NCI-H2107 treated with DMSO at 0.1 percent for 48 hours (cell line): Measurements from ENCODE around the gene RPS6KC1.
"Not testable (repeated sequence)": the region's sequence is repeated elsewhere in the genome, so short reads cannot be mapped to it uniquely, and the experiment has no call there.

ENCODE experiments used
- DNase-seq: peaks from one replicate; lab custom pipeline; 2025; ENCODE audit not compliant: unreplicated experiment; lab: John Stamatoyannopoulos, UW

RPS6KC1 gene, protein sequence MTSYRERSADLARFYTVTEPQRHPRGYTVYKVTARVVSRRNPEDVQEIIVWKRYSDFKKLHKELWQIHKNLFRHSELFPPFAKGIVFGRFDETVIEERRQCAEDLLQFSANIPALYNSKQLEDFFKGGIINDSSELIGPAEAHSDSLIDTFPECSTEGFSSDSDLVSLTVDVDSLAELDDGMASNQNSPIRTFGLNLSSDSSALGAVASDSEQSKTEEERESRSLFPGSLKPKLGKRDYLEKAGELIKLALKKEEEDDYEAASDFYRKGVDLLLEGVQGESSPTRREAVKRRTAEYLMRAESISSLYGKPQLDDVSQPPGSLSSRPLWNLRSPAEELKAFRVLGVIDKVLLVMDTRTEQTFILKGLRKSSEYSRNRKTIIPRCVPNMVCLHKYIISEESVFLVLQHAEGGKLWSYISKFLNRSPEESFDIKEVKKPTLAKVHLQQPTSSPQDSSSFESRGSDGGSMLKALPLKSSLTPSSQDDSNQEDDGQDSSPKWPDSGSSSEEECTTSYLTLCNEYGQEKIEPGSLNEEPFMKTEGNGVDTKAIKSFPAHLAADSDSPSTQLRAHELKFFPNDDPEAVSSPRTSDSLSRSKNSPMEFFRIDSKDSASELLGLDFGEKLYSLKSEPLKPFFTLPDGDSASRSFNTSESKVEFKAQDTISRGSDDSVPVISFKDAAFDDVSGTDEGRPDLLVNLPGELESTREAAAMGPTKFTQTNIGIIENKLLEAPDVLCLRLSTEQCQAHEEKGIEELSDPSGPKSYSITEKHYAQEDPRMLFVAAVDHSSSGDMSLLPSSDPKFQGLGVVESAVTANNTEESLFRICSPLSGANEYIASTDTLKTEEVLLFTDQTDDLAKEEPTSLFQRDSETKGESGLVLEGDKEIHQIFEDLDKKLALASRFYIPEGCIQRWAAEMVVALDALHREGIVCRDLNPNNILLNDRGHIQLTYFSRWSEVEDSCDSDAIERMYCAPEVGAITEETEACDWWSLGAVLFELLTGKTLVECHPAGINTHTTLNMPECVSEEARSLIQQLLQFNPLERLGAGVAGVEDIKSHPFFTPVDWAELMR

DNA sequence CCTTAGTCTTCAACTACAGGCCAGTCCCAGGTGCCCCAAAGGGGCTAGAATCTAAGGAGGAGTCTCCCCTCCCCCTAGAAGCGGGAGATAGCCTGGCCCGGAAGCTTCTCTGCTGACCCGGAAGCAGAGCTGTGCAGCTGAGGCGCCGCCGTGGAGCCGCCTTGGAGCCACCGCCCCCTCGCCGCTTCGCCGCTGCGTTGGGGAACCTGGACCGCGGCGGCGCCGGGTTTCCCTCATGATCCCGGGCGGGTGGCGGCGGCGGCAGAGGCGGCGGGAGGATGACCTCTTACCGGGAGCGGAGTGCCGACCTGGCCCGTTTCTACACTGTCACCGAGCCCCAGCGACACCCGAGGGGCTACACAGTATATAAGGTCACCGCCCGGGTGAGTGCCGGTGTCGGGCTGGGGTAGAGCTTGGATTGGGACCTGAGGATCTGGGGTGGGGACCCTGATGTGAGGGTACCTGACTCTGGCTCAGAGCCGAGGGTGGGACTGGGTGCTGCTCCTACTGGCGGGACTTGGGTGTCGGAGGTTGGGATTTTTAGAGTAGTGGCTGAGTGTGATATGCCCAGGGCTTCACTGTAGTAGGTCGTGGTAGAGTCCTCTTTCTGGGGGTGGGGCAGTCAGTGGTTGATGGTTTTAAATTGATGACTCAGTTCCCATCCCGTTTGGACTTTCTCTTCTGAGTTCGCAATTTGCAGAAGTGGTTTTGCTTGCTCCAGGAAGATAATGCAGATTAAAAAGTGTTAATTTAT lies at the start of gene RPS6KC1:
RPS6KC1 (plus strand) TSS at position 115 of the 754 bp plus-strand sequence; CDS start at position 279, 164 bp downstream.
- DNase-seq: peak; percentile 84

DNA sequence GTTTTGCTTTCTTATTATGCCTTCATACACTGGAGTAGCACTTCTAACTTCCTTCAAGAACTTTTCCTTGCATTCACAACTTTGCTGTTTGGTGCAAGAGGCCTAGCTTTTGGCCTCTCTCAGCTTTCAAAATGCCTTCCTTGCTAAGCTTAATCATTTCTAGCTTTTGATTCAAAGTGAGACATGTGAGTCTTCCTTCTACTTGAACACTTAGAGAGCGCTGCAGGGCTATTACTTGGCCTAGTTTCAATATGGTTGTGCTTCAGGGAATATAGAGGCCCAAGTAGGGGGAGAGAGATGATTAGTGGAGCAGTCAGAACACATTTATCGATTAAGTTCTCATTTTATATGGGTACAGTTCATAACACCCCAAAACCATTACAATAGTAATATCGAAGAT lies 47.8 kb upstream of the RPS6KC1 start:
- DNase-seq: no peak

DNA sequence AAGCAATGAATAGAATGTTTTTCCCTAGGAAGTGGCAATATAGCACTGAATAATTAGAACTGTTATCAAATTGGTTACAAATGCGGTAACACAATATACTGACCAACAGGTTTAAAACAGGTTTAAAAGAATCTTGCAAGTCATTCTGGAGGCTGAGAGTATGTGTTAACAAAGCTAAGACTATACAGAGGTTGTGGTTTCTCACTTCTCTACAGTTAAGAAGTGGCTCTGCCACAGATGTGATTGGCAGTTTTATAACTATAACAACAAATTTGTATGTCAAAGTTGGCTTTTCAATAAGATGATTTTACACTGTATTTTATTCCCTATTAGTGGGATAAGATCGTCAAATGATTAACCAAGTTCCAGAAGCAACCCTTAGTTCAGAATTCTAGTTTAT lies 42.5 kb upstream of the RPS6KC1 start:
- DNase-seq: no peak

DNA sequence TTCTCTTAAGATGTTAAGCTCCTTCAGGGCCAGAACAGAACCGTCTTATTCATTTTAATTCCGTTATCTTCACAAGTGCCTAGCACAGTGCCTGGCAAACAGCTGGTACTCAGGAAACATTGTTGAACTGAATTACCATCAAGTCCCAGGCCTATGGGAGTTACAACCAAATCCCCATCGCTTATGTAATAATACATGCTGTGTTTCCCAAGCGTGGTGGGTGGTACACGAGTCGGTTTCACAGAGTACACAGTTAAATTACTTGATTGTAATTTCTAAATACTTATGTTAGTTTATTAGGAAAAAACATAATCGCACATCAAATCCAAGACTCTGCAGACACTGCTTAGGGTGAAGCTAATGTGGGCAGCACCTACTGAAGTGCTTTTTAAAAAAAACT lies 36.4 kb upstream of the RPS6KC1 start:
- DNase-seq: no peak

DNA sequence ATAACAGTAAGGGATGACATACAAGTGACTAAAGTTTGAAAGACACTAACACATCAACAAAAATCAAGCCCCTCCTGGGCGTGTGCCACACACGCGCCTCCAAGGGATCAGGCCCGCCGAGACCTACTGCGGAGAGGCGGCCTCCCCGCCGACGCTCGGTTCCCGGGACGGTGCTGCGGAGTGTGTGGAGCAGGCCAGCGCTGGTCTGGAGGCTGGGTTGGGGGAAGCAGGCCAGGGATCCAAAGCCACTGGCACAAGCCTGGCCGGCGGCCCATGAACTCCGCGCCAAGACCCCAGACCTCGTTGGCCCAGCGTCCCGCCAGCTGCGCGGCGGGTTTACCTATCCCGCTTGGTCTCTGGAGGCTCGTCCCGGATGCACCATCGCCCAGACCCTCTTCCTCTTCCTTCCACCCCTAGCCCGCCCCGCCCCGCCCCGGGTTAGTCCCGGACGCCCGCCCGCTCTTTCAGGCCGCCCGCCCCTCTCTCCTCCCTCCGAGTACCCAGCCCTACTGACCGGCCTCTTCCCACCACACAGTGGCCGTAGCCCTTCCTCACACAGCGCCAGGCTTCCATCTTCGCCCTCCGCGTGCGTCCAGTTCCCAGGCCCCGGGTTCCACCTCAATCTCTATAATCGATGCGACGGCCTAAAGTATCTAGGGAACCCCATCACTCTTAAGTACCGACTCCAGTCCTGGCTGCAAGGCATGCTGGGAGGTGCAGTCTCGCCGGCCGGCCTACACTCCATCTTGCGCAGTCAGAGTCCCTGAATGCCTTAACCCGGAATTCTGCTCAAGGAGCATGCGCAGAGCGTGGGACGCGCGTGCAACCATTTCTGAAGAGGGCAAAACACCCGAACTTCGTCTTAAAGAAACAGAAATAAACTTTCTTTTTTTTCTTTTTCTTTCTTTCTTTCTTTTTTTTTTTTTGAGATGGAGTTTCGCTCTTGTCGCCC lies 35.7 kb upstream of the RPS6KC1 start, which contains the start of gene ANGEL2:
ANGEL2 (minus strand) TSS at position 769 of the 952 bp plus-strand sequence; CDS start at position 573, 196 bp downstream.
- peak; percentile 93 for DNase-seq

DNA sequence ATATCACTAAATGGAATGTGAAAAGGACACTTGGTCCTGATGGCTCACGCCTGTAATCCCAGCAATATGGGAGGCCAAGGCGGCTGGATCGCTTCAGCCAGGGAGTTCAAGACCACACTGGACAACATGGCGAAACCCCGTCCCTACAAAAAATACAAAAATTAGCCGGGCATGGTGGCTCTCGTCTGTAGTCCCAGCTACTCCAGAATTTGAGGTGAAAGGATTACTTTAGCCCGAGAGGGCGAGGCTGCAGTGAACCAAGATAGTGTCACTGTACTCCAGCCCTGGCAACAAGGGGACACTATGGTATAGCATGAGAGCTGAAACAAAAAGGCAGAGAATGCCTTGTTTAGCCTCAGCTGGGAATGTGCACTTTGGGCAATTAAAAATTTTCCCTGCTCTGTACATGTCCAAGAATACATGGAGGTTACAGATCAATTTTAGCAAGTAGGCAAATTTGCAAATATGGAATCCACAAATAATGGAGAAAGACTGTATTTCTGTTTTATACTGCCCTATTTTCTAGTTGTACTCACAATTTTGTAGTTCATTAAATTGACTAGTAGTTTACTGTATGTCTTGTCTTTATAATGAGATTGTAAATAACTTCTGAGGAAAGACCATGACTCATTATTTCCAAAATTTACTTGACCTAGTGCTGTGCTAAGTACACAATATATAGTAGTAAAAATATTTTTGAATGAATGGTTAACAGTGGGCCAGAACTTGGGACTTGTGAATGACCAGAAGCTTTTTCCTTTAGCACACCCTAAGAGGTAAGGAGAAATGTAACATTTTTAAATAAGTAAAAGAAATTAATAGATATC lies 33.4 kb upstream of the RPS6KC1 start:
- no peak for DNase-seq

DNA sequence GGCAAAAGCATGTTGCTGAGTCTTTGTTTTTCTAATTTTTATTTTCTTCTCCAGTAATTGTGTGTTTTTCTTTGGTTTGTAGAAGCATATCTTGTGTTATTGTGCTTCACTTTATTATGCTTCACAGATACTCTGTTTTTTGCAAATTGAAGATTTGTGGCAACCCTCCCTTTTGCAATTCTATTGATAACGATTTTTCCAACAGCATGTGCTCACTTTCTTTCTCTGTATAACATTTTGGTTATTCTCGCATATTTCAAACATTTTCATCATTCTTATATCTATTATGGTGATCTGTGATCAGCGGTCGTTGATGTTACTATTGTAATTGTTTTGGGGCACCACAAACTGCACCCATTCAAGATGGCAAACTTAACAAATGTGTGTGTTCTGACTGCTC lies 31.6 kb upstream of the RPS6KC1 start:
- no peak for DNase-seq

DNA sequence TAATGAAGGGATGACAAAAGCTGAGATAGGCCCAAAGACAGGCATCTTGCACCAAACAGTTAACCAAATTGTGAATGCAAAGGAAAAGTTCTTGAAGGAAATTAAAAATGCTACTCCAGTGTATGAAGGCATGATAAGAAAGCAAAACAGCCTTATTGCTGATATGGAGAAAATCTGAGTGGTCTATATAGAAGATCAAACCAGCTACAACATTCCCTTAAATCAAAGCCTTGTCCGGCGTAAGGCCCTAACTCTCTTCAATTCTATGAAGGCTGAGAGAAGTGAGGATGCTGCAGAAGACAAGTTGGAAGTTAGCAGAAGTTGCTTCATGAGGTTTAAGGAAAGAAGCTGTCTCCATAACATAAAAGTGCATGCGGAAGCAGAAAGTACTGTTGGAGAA lies 31.0 kb upstream of the RPS6KC1 start:
- DNase-seq: no peak

DNA sequence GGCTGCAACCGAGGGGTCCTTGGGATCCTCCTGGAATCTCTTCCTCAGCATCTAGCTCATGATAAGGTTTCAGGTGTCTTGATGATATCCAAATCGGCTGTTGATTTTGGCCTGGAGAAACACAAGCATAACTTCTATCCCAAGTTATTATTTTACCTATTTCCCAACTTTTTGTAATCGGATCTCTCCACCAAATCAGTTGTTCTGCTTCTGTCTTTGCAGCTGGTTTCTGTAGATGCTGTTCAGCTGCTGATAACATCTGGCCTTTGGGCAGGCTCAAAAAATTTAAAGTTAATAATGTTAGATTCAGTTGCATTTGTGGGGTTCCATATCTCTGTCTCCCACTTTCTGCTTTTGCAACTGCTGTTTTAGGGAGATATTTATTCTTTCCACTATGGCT lies 24.0 kb upstream of the RPS6KC1 start:
- not testable (repeated sequence) for DNase-seq

DNA sequence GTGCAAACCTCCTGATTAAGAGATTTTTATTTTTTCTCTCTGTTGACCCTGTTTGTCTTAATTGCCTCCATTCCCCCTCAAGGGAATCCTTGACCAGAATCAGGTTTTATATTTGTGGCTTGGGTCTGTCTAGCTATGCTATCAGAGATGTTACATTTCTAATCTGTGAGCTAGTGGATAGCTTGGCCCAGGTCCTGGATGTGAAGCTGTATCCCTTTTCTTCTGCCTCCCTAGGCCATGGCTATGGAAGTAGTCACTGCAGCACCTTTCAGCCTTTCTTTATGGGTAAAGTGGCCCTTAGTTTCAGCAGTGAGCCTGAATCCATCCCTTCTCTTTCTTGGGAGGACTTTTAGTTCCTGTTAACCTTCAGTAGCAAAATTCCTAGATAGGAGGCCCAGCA lies 18.4 kb upstream of the RPS6KC1 start:
- no peak for DNase-seq

DNA sequence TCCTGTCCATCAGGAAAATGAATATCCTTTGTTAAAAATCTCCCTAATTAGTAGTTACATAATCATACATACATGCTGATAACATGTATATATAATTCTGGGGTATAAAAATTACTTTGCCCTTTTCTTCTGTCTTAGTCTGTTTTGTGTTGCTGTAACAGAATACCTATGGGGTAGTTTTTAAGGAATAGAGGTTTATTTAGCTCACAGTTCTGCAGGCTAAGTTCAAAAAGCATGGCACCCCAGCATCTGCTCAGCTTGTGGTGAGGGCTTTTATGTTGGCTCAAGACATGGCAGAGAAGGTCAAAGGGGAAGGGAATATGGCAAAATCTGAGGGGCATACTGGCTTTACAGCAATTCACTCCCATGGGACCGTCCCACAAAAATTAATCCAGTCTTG lies 16.3 kb upstream of the RPS6KC1 start:
- no peak for DNase-seq

DNA sequence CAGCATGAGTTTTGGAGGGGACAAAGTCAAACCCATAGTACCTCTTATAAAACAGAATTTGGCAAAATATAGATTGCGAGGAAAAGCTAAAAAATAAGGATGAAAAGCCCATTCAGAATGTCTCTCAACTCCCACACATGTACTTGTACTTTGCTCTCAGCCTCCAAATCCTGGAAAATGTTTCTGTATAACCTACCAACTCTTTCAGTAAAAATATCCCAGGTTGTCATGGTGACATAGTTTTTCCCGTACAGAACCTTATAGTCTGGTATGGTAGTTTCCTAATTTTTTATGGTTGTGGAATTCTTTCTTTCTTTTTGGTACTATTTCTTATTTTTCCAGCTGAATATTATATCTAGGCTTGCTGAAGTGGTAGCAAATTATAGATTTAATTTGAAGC lies 15.5 kb upstream of the RPS6KC1 start:
- no peak for DNase-seq

DNA sequence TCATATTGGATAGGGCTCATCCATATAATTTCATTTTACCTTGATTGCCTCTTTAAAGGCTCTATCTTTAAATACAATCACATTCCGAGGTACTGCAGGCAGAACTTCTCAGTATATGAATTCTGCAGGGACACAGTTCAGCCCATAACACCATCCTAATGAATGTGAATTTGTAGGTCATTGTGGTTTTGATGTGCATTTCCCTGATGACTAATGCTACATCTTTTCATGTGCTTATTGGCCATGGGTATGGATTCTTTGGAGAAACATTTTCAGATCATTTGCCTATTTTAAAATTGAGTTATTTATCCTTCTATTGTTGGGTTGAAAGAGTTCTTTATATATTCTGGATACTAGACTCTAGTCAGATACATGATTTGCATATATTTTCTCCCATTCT lies 9.6 kb upstream of the RPS6KC1 start:
- no peak for DNase-seq

DNA sequence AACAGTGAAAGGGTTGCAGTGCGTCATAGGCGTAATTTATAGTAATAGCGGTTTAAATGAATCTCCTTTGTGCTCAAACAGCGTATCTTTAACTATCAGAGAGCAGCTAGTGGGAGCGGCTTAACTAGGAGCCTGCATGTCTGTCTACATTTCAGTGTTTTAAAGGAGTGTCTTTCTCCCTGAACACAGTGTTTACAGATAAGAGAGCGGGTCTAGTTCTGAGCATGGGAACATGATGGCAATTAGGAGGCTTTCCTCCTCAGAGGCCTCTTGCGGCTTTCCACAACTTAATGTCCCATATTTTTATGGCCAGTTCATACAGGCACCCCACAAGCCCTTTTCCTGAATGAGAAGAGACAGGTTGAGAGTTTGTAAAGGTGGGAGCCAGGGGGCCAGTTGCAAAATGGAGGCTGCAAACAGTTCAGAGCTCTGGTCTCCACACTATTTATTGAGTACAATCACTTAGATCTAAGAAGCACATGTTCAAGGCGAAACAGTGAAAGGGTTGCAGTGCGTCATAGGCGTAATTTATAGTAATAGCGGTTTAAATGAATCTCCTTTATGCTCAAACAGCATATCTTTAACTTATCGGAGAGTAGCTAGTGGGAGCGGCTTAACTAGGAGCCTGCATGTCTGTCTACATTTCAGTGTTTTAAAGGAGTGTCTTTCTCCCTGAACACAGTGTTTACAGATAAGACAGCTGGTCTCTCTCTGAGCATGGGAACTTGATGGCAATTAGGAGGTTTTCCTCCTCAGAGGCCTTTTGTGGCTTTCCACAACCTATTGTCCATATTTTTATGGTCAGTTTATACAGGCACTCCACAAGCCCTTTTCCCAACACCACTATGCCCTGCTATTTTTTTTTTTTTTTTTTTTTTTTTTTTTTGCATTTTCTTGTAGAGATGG lies 5.5 kb upstream of the RPS6KC1 start:
- peak; percentile 59 for DNase-seq

DNA sequence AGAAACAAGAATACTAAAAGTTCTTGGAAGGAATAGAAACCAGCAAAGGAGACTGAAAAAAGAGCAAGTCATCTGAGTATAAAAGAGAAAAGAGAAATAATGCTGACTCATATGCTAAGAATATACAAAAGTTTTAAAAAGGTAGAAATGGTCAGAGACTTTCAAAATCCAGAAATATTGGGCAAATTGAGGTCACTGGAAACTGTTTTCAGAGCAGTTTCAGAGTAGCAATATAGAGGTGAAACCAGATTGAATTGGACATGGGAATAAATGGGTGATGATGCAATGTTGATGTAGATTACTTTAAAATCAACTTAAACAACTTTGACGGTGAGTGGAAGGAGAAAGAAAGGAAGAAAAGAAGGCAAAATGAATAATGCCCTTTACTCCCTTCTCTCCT lies 1.8 kb upstream of the RPS6KC1 start:
- no peak for DNase-seq

DNA sequence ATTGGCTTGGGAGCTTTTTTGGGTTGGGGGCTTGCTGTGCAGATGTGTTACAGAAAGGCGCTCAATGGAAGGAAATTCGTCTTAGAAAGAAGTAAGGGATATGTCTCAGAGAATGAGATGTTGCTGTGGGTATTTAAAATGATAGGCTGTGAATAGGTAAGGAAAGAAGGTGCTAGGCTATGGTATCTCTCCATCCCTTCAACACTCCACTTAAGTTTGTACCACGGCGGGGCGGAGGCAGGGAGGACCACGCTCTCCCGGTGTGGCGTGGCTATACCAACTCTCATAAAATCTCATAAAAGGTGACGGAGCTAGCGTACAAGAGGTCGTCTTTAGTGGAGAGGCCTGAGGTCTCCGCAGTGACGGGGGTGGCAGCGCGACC lies 305 bp upstream of the RPS6KC1 start:
- no peak for DNase-seq

DNA sequence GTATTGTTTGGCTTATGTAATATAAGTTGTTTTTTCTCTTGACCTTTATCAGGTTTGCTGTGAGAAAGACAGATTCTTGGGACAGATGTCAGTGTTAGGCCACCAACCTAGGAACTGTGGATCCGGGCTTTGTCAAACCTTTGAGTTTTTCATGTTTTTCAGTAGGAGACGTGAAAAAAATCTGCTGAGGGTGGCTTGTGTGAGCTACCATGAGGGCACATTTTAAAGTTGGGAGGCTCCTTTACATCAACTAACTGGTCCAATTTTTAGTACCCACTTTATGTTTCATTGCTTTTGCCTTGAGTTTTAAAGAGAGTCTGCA lies 801 bp downstream of the RPS6KC1 start:
- no peak for DNase-seq

DNA sequence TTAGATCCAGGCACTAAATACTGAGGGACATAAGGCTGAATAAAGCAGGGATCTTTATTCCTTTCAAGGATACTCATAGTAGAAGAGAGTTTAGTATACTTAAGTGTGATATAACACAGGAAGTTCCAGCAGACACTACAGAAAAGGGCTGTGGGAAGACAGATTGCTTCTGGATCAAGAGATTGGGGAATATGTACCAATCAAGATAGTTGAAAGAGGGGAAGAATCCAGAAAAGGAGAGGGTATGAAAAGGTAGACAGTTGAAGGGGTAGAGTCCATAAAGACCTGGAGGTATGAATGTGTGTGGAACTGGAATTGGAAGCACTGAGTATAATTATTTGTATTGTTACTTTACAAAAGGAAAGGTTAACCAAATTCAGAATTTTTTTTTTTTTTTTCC lies 2.4 kb downstream of the RPS6KC1 start:
- no peak for DNase-seq
